Activated T-helper 2 cell treated with anti-CD3 and anti-CD28 coated beads, Interferon-gamma antibody, Interleukin-2, Interleukin-4, amounts not matched to agents 10 μg/mL and 5 μg/mL and 100 μg/mL, durations not matched to agents 14 hours and 24 hours and 36 hours (primary cell): ENCODE data around the gene ETNK2. TPM values are rescaled to one million over a fixed set of nuclear protein-coding genes. Genes with fewer than 3 reads are reported as not detected.

Source experiments
- DNase-seq: peaks from one replicate; pipeline ENCODE4 v3.0.0; 2021; ENCODE audit warnings: low spot score
- H3K27ac Mint-ChIP-seq: one replicate; pipeline ENCODE4 v1.8.0; 2021; ENCODE audit warnings: mixed read lengths
- H3K27me3 Mint-ChIP-seq: one replicate; pipeline ENCODE4 v1.8.0; 2021; ENCODE audit warnings: low read depth, mixed read lengths
- H3K36me3 Mint-ChIP-seq: one replicate; pipeline ENCODE4 v1.8.0; 2021; ENCODE audit warnings: low read depth, mixed read lengths
- H3K4me1 Mint-ChIP-seq: one replicate; pipeline ENCODE4 v1.8.0; 2021; ENCODE audit warnings: low read depth, mixed read lengths
- H3K4me3 Mint-ChIP-seq: one replicate; pipeline ENCODE4 v1.8.0; 2021; ENCODE audit warnings: low read depth, mild to moderate bottlenecking, moderate library complexity, mixed read lengths
- H3K9me3 Mint-ChIP-seq: one replicate; pipeline ENCODE4 v1.8.0; 2021; ENCODE audit warnings: mixed read lengths
- intact Hi-C: fragments of 100-400 bp; cut with micrococcal nuclease; formaldehyde crosslinking; loops from one replicate; pipeline ENCODE4 v1.15.1; 2023
- total RNA-seq: library from RNA; stranded (reverse); gene quantifications from 2 replicates; pipeline ENCODE4 v1.2.3, GENCODE V29; 2022

Gene ETNK2
- total RNA-seq, 1 donor from 2014 or later: 0.37 TPM

- no peak for DNase-seq
- H3K27me3 Mint-ChIP-seq: peaks cover 3% of the 10 kb centered on the region
- no peak overlapping the region for H3K4me3 Mint-ChIP-seq
- peaks cover 47% of the 10 kb centered on the region for H3K9me3 Mint-ChIP-seq
- no peak overlapping the region for H3K27ac Mint-ChIP-seq
- no peaks in the 10 kb centered on the region for H3K4me1 Mint-ChIP-seq
- intact Hi-C loops: no loop called here
- no peaks in the 10 kb centered on the region for H3K36me3 Mint-ChIP-seq
Measured at GRCh38 chr1:204169858-204170257, 18.0 kb upstream of the ETNK2 start.

- intact Hi-C loops: no loop called here
- no peak overlapping the region for H3K27ac Mint-ChIP-seq
- H3K4me3 Mint-ChIP-seq: no peak overlapping the region
- H3K36me3 Mint-ChIP-seq: no peaks in the 10 kb centered on the region
- H3K4me1 Mint-ChIP-seq: no peaks in the 10 kb centered on the region
- H3K9me3 Mint-ChIP-seq: peaks cover 44% of the 10 kb centered on the region
- no peaks in the 10 kb centered on the region for H3K27me3 Mint-ChIP-seq
- DNase-seq: no peak
Measured at GRCh38 chr1:204167730-204168129, 15.9 kb upstream of the ETNK2 start.

- peaks cover 2% of the 10 kb centered on the region for H3K4me1 Mint-ChIP-seq
- H3K4me3 Mint-ChIP-seq: no peak within 1 kb of the TSS
- no peaks in the 10 kb centered on the region for H3K36me3 Mint-ChIP-seq
- intact Hi-C loops: no loop called here
- H3K27me3 Mint-ChIP-seq: peaks cover 2% of the 10 kb centered on the region
- DNase-seq: no peak
- peaks cover 32% of the 10 kb centered on the region for H3K9me3 Mint-ChIP-seq
- no peak within 1 kb of the TSS for H3K27ac Mint-ChIP-seq
Measured at GRCh38 chr1:204166219-204166618, 14.4 kb upstream of the ETNK2 start, which contains the start of gene REN. Gene REN (minus strand): TSS chr1:204166337. CDS start chr1:204166293, 44 bp downstream.

GRCh38 chr1:204162494-204163074 lies 10.7 kb upstream of the ETNK2 start:
- Mint-ChIP-seq H3K27me3 (peaks cover 2% of the 10 kb centered on the region), H3K27ac (no peak overlapping the region), H3K36me3 (no peaks in the 10 kb centered on the region), H3K9me3 (peaks cover 5% of the 10 kb centered on the region), H3K4me3 (no peak overlapping the region), H3K4me1 (peaks cover 2% of the 10 kb centered on the region)
- peak; percentile 60 for DNase-seq
- intact Hi-C loops: loop anchor here (1.0 to 5.0 kb wide), 4 partner anchors 45 to 340 kb away; no protein-coding TSS in a partner anchor

- no peak overlapping the region for H3K4me3 Mint-ChIP-seq
- H3K27me3 Mint-ChIP-seq: peaks cover 2% of the 10 kb centered on the region
- H3K36me3 Mint-ChIP-seq: no peaks in the 10 kb centered on the region
- intact Hi-C loops: loop anchor here (1.0 to 5.0 kb wide), 4 partner anchors 45 to 340 kb away; no protein-coding TSS in a partner anchor
- no peak for DNase-seq
- H3K27ac Mint-ChIP-seq: no peak overlapping the region
- H3K9me3 Mint-ChIP-seq: no peaks in the 10 kb centered on the region
- H3K4me1 Mint-ChIP-seq: peaks cover 2% of the 10 kb centered on the region
Measured at GRCh38 chr1:204161609-204162493, 10.0 kb upstream of the ETNK2 start.

GRCh38 chr1:204157962-204158361 lies 6.1 kb upstream of the ETNK2 start:
- H3K36me3 Mint-ChIP-seq: no peaks in the 10 kb centered on the region
- H3K27ac Mint-ChIP-seq: no peak overlapping the region
- no peak overlapping the region for H3K4me3 Mint-ChIP-seq
- no peak for DNase-seq
- H3K9me3 Mint-ChIP-seq: no peaks in the 10 kb centered on the region
- H3K27me3 Mint-ChIP-seq: peaks cover 6% of the 10 kb centered on the region
- intact Hi-C loops: no loop called here
- peaks cover 2% of the 10 kb centered on the region for H3K4me1 Mint-ChIP-seq

GRCh38 chr1:204155881-204156280 lies 4.0 kb upstream of the ETNK2 start:
- H3K4me3 Mint-ChIP-seq: no peak overlapping the region
- H3K27me3 Mint-ChIP-seq: peaks cover 11% of the 10 kb centered on the region
- intact Hi-C loops: no loop called here
- peaks cover under 1% of the 10 kb centered on the region for H3K4me1 Mint-ChIP-seq
- no peaks in the 10 kb centered on the region for H3K9me3 Mint-ChIP-seq
- no peak overlapping the region for H3K27ac Mint-ChIP-seq
- no peaks in the 10 kb centered on the region for H3K36me3 Mint-ChIP-seq
- no peak for DNase-seq

- DNase-seq: no peak
- Mint-ChIP-seq H3K36me3 (no peaks in the 10 kb centered on the region), H3K4me1 (peaks cover 2% of the 10 kb centered on the region), H3K4me3 (no peak overlapping the region), H3K27ac (no peak overlapping the region), H3K9me3 (no peaks in the 10 kb centered on the region), H3K27me3 (peaks cover 22% of the 10 kb centered on the region)
- intact Hi-C loops: no loop called here
Measured at GRCh38 chr1:204154568-204155255, 2.9 kb upstream of the ETNK2 start.

- Mint-ChIP-seq H3K9me3 (no peaks in the 10 kb centered on the region), H3K4me3 (no peak overlapping the region)
Measured at GRCh38 chr1:204153667-204154066, 1.8 kb upstream of the ETNK2 start.

GRCh38 chr1:204152310-204153044 lies 633 bp upstream of the ETNK2 start:
- intact Hi-C loops: no loop called here
- no peak overlapping the region for H3K27ac Mint-ChIP-seq
- H3K4me3 Mint-ChIP-seq: peak overlapping the region; percentile 54
- H3K36me3 Mint-ChIP-seq: no peaks in the 10 kb centered on the region
- peaks cover 26% of the 10 kb centered on the region for H3K27me3 Mint-ChIP-seq
- H3K4me1 Mint-ChIP-seq: peaks cover 2% of the 10 kb centered on the region
- DNase-seq: no peak
- no peaks in the 10 kb centered on the region for H3K9me3 Mint-ChIP-seq

More at GRCh38 chr1:204153667-204154066, 1.8 kb upstream of the ETNK2 start:
- no peak for DNase-seq
- Mint-ChIP-seq H3K4me1 (peaks cover 2% of the 10 kb centered on the region), H3K36me3 (no peaks in the 10 kb centered on the region), H3K27me3 (peaks cover 26% of the 10 kb centered on the region), H3K27ac (no peak overlapping the region)
- intact Hi-C loops: no loop called here

- DNase-seq: no peak
- H3K9me3 Mint-ChIP-seq: no peaks in the 10 kb centered on the region
Measured at GRCh38 chr1:204150702-204151551, 917 bp downstream of the ETNK2 start.

More at GRCh38 chr1:204150702-204151551, 917 bp downstream of the ETNK2 start:
- no peak overlapping the region for H3K27ac Mint-ChIP-seq
- no peaks in the 10 kb centered on the region for H3K36me3 Mint-ChIP-seq
- H3K27me3 Mint-ChIP-seq: peaks cover 26% of the 10 kb centered on the region
- intact Hi-C loops: no loop called here
- H3K4me3 Mint-ChIP-seq: peak overlapping the region; percentile 61
- peaks cover 2% of the 10 kb centered on the region for H3K4me1 Mint-ChIP-seq
